Glutamatergic neuron (in vitro differentiated cells): Measurements from ENCODE around the gene RNF141. TPM values are rescaled to one million over a fixed set of nuclear protein-coding genes. Genes with fewer than 3 reads are reported as not detected.

Experiments used
- DNase-seq: peaks from one replicate; pipeline ENCODE4 v3.0.0; 2022
- H3K27ac Mint-ChIP-seq: one replicate; pipeline ENCODE4 v1.8.0; 2020; ENCODE audit warnings: mild to moderate bottlenecking, mixed read lengths, inconsistent platforms; ENCODE audit not compliant: unreplicated experiment
- H3K27me3 Mint-ChIP-seq: one replicate; pipeline ENCODE4 v1.8.0; 2020; ENCODE audit warnings: mild to moderate bottlenecking, moderate library complexity, mixed read lengths, inconsistent platforms; ENCODE audit not compliant: unreplicated experiment
- H3K36me3 Mint-ChIP-seq: one replicate; pipeline ENCODE4 v1.8.0; 2020; ENCODE audit warnings: mild to moderate bottlenecking, mixed read lengths, inconsistent platforms; ENCODE audit not compliant: unreplicated experiment
- H3K4me1 Mint-ChIP-seq: one replicate; pipeline ENCODE4 v1.8.0; 2020; ENCODE audit warnings: mild to moderate bottlenecking, low read depth, mixed read lengths, inconsistent platforms; ENCODE audit not compliant: unreplicated experiment
- H3K4me3 Mint-ChIP-seq: one replicate; pipeline ENCODE4 v1.8.0; 2020; ENCODE audit warnings: mild to moderate bottlenecking, mixed read lengths, inconsistent platforms; ENCODE audit not compliant: unreplicated experiment
- H3K9me3 Mint-ChIP-seq: one replicate; pipeline ENCODE4 v1.8.0; 2020; ENCODE audit warnings: mild to moderate bottlenecking, moderate library complexity, mixed read lengths, inconsistent platforms; ENCODE audit not compliant: unreplicated experiment
- total RNA-seq: library from RNA; stranded (reverse); fragmentation: NEBNext Ultra II Directional; extraction: Animal tissue kit (Norgen Biotek cat#: 25700); gene quantifications from one replicate; pipeline ENCODE4 v1.2.1, GENCODE V29; 2021; ENCODE audit not compliant: unreplicated experiment
- TF ChIP-seq, protein P1 (sequence below): fragments of 200-600 bp; sonication (generic); IDR thresholded peaks from one replicate; pipeline ENCODE4 v1.5.0; 2021; ENCODE audit not compliant: partially characterized antibody, unreplicated experiment

Gene RNF141
- total RNA-seq, 1 donor from 2014 or later = 14.2 TPM

DNA sequence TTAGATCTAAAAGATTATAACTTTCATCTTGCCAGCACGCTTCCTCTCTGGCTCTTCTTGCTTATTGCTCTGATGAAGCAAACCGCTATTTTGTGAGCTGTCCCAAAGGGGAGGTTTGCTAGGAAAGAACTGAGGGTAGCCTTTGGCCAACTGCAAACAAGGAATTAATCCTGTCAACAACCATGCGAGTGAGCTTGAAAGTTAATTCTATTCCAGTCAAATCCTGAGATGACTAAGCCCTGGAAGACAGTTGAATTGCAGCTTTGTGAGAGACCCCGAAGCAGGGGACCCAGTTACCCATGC, 10.3 kb upstream of the RNF141 start:
- Mint-ChIP-seq H3K27ac (no peak overlapping the region), H3K27me3 (peaks cover 2% of the 10 kb centered on the region), H3K36me3 (peaks cover 5% of the 10 kb centered on the region), H3K4me1 (no peaks in the 10 kb centered on the region), H3K4me3 (no peak overlapping the region), H3K9me3 (no peaks in the 10 kb centered on the region)
- TF ChIP-seq, protein P1, sequence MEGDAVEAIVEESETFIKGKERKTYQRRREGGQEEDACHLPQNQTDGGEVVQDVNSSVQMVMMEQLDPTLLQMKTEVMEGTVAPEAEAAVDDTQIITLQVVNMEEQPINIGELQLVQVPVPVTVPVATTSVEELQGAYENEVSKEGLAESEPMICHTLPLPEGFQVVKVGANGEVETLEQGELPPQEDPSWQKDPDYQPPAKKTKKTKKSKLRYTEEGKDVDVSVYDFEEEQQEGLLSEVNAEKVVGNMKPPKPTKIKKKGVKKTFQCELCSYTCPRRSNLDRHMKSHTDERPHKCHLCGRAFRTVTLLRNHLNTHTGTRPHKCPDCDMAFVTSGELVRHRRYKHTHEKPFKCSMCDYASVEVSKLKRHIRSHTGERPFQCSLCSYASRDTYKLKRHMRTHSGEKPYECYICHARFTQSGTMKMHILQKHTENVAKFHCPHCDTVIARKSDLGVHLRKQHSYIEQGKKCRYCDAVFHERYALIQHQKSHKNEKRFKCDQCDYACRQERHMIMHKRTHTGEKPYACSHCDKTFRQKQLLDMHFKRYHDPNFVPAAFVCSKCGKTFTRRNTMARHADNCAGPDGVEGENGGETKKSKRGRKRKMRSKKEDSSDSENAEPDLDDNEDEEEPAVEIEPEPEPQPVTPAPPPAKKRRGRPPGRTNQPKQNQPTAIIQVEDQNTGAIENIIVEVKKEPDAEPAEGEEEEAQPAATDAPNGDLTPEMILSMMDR = no peak
- no peak for DNase-seq

GRCh38 chr11:10550503-10551289, 9.7 kb upstream of the RNF141 start:
- H3K4me3 Mint-ChIP-seq = no peak overlapping the region
- H3K27ac Mint-ChIP-seq = no peak overlapping the region
- no peaks in the 10 kb centered on the region for H3K9me3 Mint-ChIP-seq
- H3K27me3 Mint-ChIP-seq = peaks cover 2% of the 10 kb centered on the region
- TF ChIP-seq, protein P1 = no peak
- DNase-seq = no peak
- H3K36me3 Mint-ChIP-seq = peaks cover 5% of the 10 kb centered on the region
- no peaks in the 10 kb centered on the region for H3K4me1 Mint-ChIP-seq

DNA sequence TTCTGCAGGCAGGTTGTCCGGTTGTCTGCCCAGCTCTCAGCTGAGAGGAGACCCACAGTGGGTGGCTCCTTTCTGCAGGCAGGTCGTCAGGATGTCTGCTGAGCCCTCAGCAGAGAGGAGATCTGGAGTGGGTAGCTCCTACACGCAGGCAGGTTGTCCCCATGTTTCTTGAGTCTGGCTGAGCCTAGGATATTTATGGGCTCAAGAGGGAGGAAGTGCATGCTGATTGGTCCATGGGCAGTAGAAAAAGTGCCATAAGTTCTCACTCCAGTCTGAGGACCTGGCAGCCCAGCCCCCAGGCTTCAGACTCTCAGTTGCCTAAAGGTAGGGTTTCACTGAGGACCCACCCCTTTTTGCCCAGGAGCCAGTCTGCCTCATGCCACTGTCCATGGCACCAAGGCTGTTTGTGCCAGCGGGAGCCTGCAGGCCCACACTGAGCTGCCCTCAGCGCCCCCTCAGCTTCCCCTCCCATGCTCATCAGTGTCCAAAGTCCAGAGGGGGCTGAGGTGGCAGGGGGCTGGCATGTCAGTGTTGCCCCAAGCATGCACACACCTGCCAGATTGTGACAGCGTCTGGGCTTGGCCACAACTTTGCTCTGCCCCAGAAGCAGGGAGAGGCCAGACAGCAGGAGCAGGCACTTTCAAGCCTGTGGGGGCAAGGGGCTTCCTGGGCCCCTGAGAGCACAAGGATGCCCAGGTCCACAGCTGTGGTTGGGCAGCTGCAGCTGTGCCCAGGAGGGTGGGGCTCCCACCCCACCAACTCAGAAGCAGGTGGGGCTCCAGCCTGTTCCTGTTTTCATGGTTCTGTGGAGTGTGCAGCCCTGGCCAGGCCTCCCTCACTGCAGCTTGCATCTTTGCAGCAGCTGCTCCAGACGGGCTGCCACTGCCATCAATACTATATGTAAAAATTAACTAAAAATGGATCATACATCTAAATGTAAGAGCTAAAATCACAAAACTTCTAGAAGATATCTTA, 3.8 kb upstream of the RNF141 start:
- TF ChIP-seq, protein P1 = no peak
- Mint-ChIP-seq H3K9me3 (peaks cover 6% of the 10 kb centered on the region), H3K27me3 (peaks cover 2% of the 10 kb centered on the region), H3K4me1 (peaks cover 8% of the 10 kb centered on the region), H3K4me3 (no peak overlapping the region), H3K36me3 (no peaks in the 10 kb centered on the region), H3K27ac (no peak overlapping the region)
- no peak for DNase-seq

DNA sequence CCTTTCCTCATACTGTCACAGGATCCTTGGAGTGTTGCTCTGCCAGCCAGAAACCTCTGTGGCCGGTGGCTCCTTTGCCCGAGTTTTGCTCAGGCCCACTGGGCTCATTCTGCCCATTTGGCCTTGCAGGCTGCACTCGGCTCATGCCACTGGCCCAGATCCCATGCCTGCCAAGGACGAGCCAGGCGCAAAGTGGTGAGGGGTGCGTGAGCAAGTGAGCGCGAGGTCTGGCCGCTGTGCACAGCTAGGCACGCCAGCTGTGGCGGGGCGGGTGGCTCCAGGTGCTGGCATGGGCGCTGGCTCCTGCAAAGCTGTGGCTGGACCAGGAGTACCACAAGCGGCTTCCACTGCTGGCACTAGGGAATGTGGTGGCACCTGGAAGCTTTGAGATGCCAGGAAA, 2.8 kb upstream of the RNF141 start:
- peaks cover 8% of the 10 kb centered on the region for H3K4me1 Mint-ChIP-seq
- H3K36me3 Mint-ChIP-seq = no peaks in the 10 kb centered on the region
- peaks cover 6% of the 10 kb centered on the region for H3K9me3 Mint-ChIP-seq

More for the DNA sequence above, 2.8 kb upstream of the RNF141 start:
- H3K27me3 Mint-ChIP-seq = peaks cover 2% of the 10 kb centered on the region
- H3K4me3 Mint-ChIP-seq = no peak overlapping the region
- DNase-seq = no peak
- TF ChIP-seq, protein P1 = no peak
- no peak overlapping the region for H3K27ac Mint-ChIP-seq
